A549 (cell line): ENCODE results near the gene LTBP3.

ENCODE experiments used
- CBX8 ChIP-seq: fragments of 200-600 bp; sonication (generic); IDR thresholded peaks from 2 replicates; pipeline ENCODE4 v1.6.1; 2016
- CEBPB ChIP-seq, 2 experiments: fragments of >200 bp in 1 of 2; sonication (Bioruptor Twin) in 1 of 2; formaldehyde crosslinking in 1 of 2; IDR thresholded peaks; 2 replicates each; pipeline ENCODE4 v1.6.1; 2012 to 2016
- CHD4 ChIP-seq: fragments of 200-600 bp; sonication (generic); IDR thresholded peaks from 2 replicates; pipeline ENCODE4 v1.6.1; 2016; ENCODE audit warnings: antibody characterized with exemption, mild to moderate bottlenecking, borderline replicate concordance
- EP300 ChIP-seq, 2 experiments: fragments of >200 bp; sonication (Bioruptor Twin); formaldehyde crosslinking; IDR thresholded peaks; 2 replicates in 1 of 2; 3 replicates in 1 of 2; pipeline ENCODE4 v1.6.1; 2016 to 2017
- FOSL2 ChIP-seq, 2 experiments: fragments of 450-650 bp in 1 of 2; fragments of >200 bp in 1 of 2; sonication (Bioruptor Twin) in 1 of 2; formaldehyde crosslinking; IDR thresholded peaks; 2 replicates each; pipeline versions ENCODE4 v1.5.0 to v1.6.1; 2016 to 2020; ENCODE audit warnings: mild to moderate bottlenecking in 1 of 2, moderate library complexity in 1 of 2
- MAZ ChIP-seq: fragments of 150-350 bp; IDR thresholded peaks from 2 replicates; pipeline ENCODE4 v1.6.1; 2014; ENCODE audit warnings: antibody characterized with exemption, low read depth, low read length, borderline replicate concordance
- MYC ChIP-seq: IDR thresholded peaks from 2 replicates; pipeline ENCODE4 v1.6.1; 2012; ENCODE audit warnings: mild to moderate bottlenecking, inconsistent platforms, low read length, improper control_type of control experiment, borderline replicate concordance
- TF ChIP-seq, protein P1 (sequence below): fragments of 150-350 bp; IDR thresholded peaks from 2 replicates; pipeline ENCODE4 v1.6.1; 2014; ENCODE audit warnings: low read depth, mild to moderate bottlenecking, low read length
- TF ChIP-seq, protein P2 (sequence below): fragments of >200 bp; sonication (Bioruptor Twin); formaldehyde crosslinking; IDR thresholded peaks from 3 replicates; pipeline ENCODE4 v1.5.1; 2016
- TF ChIP-seq, protein P3 (sequence below): IDR thresholded peaks from 2 replicates; pipeline ENCODE4 v1.6.1; 2012

DNA sequence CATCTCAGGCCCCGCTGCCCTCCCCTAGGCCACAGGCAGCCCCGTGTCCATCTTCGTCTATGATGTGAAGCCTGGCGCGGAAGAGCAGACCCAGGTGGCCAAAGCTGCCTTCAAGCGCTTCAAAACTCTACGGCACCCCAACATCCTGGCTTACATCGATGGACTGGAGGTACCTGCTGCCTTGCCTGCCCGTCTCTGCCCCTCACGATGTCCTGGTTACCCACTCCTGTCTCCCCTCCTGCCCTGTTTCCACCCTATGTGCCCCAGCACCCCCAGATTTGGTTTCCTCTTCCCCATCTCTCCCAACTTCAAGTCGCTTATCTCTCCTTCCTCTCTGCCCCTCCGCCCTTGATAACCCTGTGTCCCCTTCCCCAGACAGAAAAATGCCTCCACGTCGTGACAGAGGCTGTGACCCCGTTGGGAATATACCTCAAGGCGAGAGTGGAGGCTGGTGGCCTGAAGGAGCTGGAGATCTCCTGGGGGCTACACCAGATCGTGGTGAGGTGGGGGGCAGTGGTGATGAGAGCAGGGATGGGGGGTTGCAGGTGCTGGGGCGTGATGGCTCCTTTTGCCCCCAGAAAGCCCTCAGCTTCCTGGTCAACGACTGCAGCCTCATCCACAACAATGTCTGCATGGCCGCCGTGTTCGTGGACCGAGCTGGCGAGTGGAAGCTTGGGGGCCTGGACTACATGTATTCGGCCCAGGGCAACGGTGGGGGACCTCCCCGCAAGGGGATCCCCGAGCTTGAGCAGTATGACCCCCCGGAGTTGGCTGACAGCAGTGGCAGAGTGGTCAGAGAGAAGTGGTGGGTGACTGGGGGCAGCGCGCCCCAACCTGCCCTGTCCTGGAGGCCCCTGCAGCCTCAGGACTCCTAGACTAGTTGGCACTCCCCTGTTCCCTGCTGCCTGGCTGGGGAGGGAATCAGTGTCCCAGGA, 32.3 kb downstream of the LTBP3 start:
- TF ChIP-seq CHD4, result no peak
- TF ChIP-seq, protein P1, sequence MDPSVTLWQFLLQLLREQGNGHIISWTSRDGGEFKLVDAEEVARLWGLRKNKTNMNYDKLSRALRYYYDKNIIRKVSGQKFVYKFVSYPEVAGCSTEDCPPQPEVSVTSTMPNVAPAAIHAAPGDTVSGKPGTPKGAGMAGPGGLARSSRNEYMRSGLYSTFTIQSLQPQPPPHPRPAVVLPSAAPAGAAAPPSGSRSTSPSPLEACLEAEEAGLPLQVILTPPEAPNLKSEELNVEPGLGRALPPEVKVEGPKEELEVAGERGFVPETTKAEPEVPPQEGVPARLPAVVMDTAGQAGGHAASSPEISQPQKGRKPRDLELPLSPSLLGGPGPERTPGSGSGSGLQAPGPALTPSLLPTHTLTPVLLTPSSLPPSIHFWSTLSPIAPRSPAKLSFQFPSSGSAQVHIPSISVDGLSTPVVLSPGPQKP, result no peak
- TF ChIP-seq FOSL2 (IDR thresholded peaks at IDR 0.05), result no peak
- TF ChIP-seq FOSL2 (CRISPR knock-in tag; IDR thresholded peaks at IDR 0.05), result no peak
- no peak for TF ChIP-seq MYC
- TF ChIP-seq, protein P2, sequence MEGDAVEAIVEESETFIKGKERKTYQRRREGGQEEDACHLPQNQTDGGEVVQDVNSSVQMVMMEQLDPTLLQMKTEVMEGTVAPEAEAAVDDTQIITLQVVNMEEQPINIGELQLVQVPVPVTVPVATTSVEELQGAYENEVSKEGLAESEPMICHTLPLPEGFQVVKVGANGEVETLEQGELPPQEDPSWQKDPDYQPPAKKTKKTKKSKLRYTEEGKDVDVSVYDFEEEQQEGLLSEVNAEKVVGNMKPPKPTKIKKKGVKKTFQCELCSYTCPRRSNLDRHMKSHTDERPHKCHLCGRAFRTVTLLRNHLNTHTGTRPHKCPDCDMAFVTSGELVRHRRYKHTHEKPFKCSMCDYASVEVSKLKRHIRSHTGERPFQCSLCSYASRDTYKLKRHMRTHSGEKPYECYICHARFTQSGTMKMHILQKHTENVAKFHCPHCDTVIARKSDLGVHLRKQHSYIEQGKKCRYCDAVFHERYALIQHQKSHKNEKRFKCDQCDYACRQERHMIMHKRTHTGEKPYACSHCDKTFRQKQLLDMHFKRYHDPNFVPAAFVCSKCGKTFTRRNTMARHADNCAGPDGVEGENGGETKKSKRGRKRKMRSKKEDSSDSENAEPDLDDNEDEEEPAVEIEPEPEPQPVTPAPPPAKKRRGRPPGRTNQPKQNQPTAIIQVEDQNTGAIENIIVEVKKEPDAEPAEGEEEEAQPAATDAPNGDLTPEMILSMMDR, result no peak
- no peak for TF ChIP-seq CBX8
- no peak for TF ChIP-seq EP300 (IDR thresholded peaks at IDR 0.05)
- TF ChIP-seq CEBPB (IDR thresholded peaks at IDR 0.05), result no peak
- TF ChIP-seq, protein P3, sequence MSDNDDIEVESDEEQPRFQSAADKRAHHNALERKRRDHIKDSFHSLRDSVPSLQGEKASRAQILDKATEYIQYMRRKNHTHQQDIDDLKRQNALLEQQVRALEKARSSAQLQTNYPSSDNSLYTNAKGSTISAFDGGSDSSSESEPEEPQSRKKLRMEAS, result no peak
- no peak for TF ChIP-seq MAZ
